MCF 10A (cell line): ENCODE data around the gene MORN1. TPM values are rescaled to one million over a fixed set of nuclear protein-coding genes. Genes with fewer than 3 reads are reported as not detected.

Experiments used
- BruUV-seq: library from RNA; stranded (reverse); fragments of 400-500 nt; replicated peaks from 2 replicates; lab custom pipeline; 2021; lab: Mats Ljungman, UMichigan
- CTCF ChIA-PET: fragments of 300-600 bp; sonication (Branson Sonifier 250); formaldehyde crosslinking; extraction: SDS; loops from one replicate; lab custom pipeline; 2021; ENCODE audit warnings: antibody characterized with exemption, inconsistent platforms; lab: Yijun Ruan, JAX
- POLR2A ChIA-PET: fragments of 300-600, 350-650 bp; sonication (Branson Sonifier 250); formaldehyde crosslinking; extraction: SDS; loops from one replicate; lab custom pipeline; 2020; ENCODE audit warnings: antibody characterized with exemption, inconsistent platforms; lab: Yijun Ruan, JAX
- DNase-seq: peaks from one replicate; pipeline ENCODE4 v3.0.0-alpha.2; 2018; ENCODE audit not compliant: unreplicated experiment
- H3K27ac Mint-ChIP-seq: one replicate; pipeline ENCODE4 v1.8.0; 2022; ENCODE audit warnings: mild to moderate bottlenecking, low read depth, mixed read lengths; ENCODE audit not compliant: unreplicated experiment
- H3K27me3 Mint-ChIP-seq: one replicate; pipeline ENCODE4 v1.8.0; 2022; ENCODE audit warnings: mixed read lengths; ENCODE audit not compliant: insufficient read depth, unreplicated experiment
- H3K36me3 Mint-ChIP-seq: one replicate; pipeline ENCODE4 v1.8.0; 2022; ENCODE audit warnings: mild to moderate bottlenecking, moderate library complexity, mixed read lengths; ENCODE audit not compliant: insufficient read depth, unreplicated experiment
- H3K4me1 Mint-ChIP-seq: one replicate; pipeline ENCODE4 v1.8.0; 2022; ENCODE audit warnings: mixed read lengths; ENCODE audit not compliant: insufficient read depth, unreplicated experiment
- H3K4me3 Mint-ChIP-seq: one replicate; pipeline ENCODE4 v1.8.0; 2022; ENCODE audit warnings: mild to moderate bottlenecking, moderate library complexity, mixed read lengths; ENCODE audit not compliant: unreplicated experiment
- H3K9me3 Mint-ChIP-seq: one replicate; pipeline ENCODE4 v1.8.0; 2022; ENCODE audit warnings: mixed read lengths; ENCODE audit not compliant: unreplicated experiment
- CTCF ChIP-seq: fragments of 200-600 bp; IDR thresholded peaks from one replicate; pipeline ENCODE4 v1.8.0; 2022; ENCODE audit warnings: antibody characterized with exemption, mild to moderate bottlenecking; ENCODE audit not compliant: unreplicated experiment
- intact Hi-C: fragments of 100-400 bp; cut with micrococcal nuclease; formaldehyde crosslinking; loops from 2 replicates; pipeline ENCODE4 v1.14.1; 2022
- total RNA-seq: library from RNA; stranded (reverse); gene quantifications from 2 replicates; pipeline ENCODE4 v1.2.3, GENCODE V29; 2022

MORN1 gene
- total RNA-seq, 1 experiment from 2014 or later, result 19.4 TPM

- intact Hi-C loops, result no loop called here
- H3K4me3 Mint-ChIP-seq, result peak overlapping the region; percentile 77
- CTCF ChIA-PET, result interaction anchor here (0.6 to 3.9 kb wide), 5 partner anchors 13 to 791 kb away, joined by 3 to 21 read pairs (median 3); no protein-coding TSS in a partner anchor
Measured at GRCh38 chr1:2428490-2428889, 37.1 kb upstream of the MORN1 start.

GRCh38 chr1:2427976-2428375, 36.6 kb upstream of the MORN1 start:
- intact Hi-C loops, result no loop called here
- peak overlapping the region; percentile 90 for H3K27ac Mint-ChIP-seq
- no peaks in the 10 kb centered on the region for H3K4me1 Mint-ChIP-seq
- no peak for TF ChIP-seq CTCF
- peaks cover 4% of the 10 kb centered on the region for H3K36me3 Mint-ChIP-seq
- BruUV-seq, result no TSS peak
- no peaks in the 10 kb centered on the region for H3K27me3 Mint-ChIP-seq
- DNase-seq, result no peak
- ChIA-PET CTCF (interaction anchor here (0.5 to 3.9 kb wide), 6 partner anchors 13 to 1056 kb away, joined by 3 to 21 read pairs (median 3); no protein-coding TSS in a partner anchor), POLR2A (interaction anchor here (1.0 to 2.6 kb wide), 6 partner anchors 15 to 158 kb away, joined by 3 to 12 read pairs (median 6); partner anchors contain the start of genes PANK4 and PEX10)
- H3K9me3 Mint-ChIP-seq, result peaks cover 6% of the 10 kb centered on the region
- no peak overlapping the region for H3K4me3 Mint-ChIP-seq

More at GRCh38 chr1:2428490-2428889, 37.1 kb upstream of the MORN1 start:
- BruUV-seq, result no TSS peak
- Mint-ChIP-seq H3K27ac (peak overlapping the region; percentile 90), H3K4me1 (no peaks in the 10 kb centered on the region), H3K27me3 (no peaks in the 10 kb centered on the region), H3K36me3 (peaks cover 5% of the 10 kb centered on the region), H3K9me3 (peaks cover under 1% of the 10 kb centered on the region)
- TF ChIP-seq CTCF, result no peak
- POLR2A ChIA-PET, result interaction anchor here (0.6 to 2.6 kb wide), 9 partner anchors 15 to 197 kb away, joined by 3 to 12 read pairs (median 4); partner anchors contain the start of genes MORN1, PANK4, PEX10 and RER1
- peak; percentile 79 for DNase-seq

- TF ChIP-seq CTCF, result no peak
- H3K27ac Mint-ChIP-seq, result peak overlapping the region; percentile 90
- ChIA-PET POLR2A (no interaction called here), CTCF (interaction anchor here (0.6 to 3.9 kb wide), 3 partner anchors 12 to 997 kb away, joined by 3 to 21 read pairs (median 14); no protein-coding TSS in a partner anchor)
- no peaks in the 10 kb centered on the region for H3K27me3 Mint-ChIP-seq
- no peaks in the 10 kb centered on the region for H3K4me1 Mint-ChIP-seq
- no peak for DNase-seq
- H3K9me3 Mint-ChIP-seq, result peaks cover 8% of the 10 kb centered on the region
- H3K36me3 Mint-ChIP-seq, result peaks cover 4% of the 10 kb centered on the region
- intact Hi-C loops, result no loop called here
- BruUV-seq, result no TSS peak
- no peak overlapping the region for H3K4me3 Mint-ChIP-seq
Measured at GRCh38 chr1:2427051-2427450, 35.7 kb upstream of the MORN1 start.

- Mint-ChIP-seq H3K36me3 (peaks cover 4% of the 10 kb centered on the region), H3K27me3 (no peaks in the 10 kb centered on the region), H3K4me3 (no peak overlapping the region), H3K9me3 (peaks cover 8% of the 10 kb centered on the region), H3K27ac (peak overlapping the region; percentile 23), H3K4me1 (no peaks in the 10 kb centered on the region)
- POLR2A ChIA-PET, result no interaction called here
- TF ChIP-seq CTCF, result no peak
- DNase-seq, result no peak
- CTCF ChIA-PET, result interaction anchor here (0.6 to 3.9 kb wide), 4 partner anchors 11 to 998 kb away, joined by 3 to 21 read pairs (median 10); no protein-coding TSS in a partner anchor
- no TSS peak for BruUV-seq
- intact Hi-C loops, result no loop called here
Measured at GRCh38 chr1:2426540-2426939, 35.2 kb upstream of the MORN1 start.
